GM23338 (cell line): ENCODE measurements around the gene LNX1. TPM values are rescaled to one million over a fixed set of nuclear protein-coding genes. Genes with fewer than 3 reads are reported as not detected.

ENCODE experiments used
- ATAC-seq: fragments of 200-7000 bp; cut with Tn5 transposase; 3 replicates; pipeline ENCODE4 v1.9.1; 2020
- DNase-seq: peaks from one replicate; pipeline ENCODE4 v3.0.0-alpha.2; 2015; ENCODE audit warnings: low spot score
- H2AFZ ChIP-seq: fragments of 200-600 bp; sonication (generic); 2 replicates; pipeline ENCODE4 v1.8.0; 2016; ENCODE audit warnings: antibody characterized with exemption, mild to moderate bottlenecking, moderate library complexity
- H3F3A ChIP-seq: fragments of 200-600 bp; sonication (generic); replicated peaks from 2 replicates; pipeline ENCODE4 v1.8.0; 2017; ENCODE audit warnings: antibody characterized with exemption, mixed run types, low read depth
- H3K27ac ChIP-seq: fragments of 200-600 bp; sonication (generic); 2 replicates; pipeline ENCODE4 v1.6.1; 2016; ENCODE audit warnings: low read depth
- H3K27me3 ChIP-seq: fragments of 200-600 bp; sonication (generic); 2 replicates; pipeline ENCODE4 v1.8.0; 2016; ENCODE audit warnings: mild to moderate bottlenecking, mixed run types, moderate library complexity; ENCODE audit not compliant: insufficient read depth
- H3K36me3 ChIP-seq: fragments of 200-600 bp; sonication (generic); 2 replicates; pipeline ENCODE4 v1.8.0; 2016; ENCODE audit warnings: mild to moderate bottlenecking; ENCODE audit not compliant: insufficient read depth
- H3K4me1 ChIP-seq: fragments of 200-600 bp; sonication (generic); 2 replicates; pipeline ENCODE4 v1.8.0; 2016; ENCODE audit warnings: mild to moderate bottlenecking, moderate library complexity; ENCODE audit not compliant: insufficient read depth
- H3K4me2 ChIP-seq: fragments of 200-600 bp; sonication (generic); 2 replicates; pipeline ENCODE4 v1.7.1; 2017; ENCODE audit warnings: mixed run types
- H3K4me3 ChIP-seq: fragments of 200-600 bp; sonication (generic); 2 replicates; pipeline ENCODE4 v1.6.1; 2016; ENCODE audit warnings: mixed run types
- H3K79me2 ChIP-seq: fragments of 200-600 bp; sonication (generic); replicated peaks from 2 replicates; pipeline ENCODE4 v1.8.0; 2017; ENCODE audit warnings: mild to moderate bottlenecking; ENCODE audit not compliant: insufficient read depth
- H3K9me2 ChIP-seq: fragments of 200-600 bp; sonication (generic); 2 replicates; pipeline ENCODE4 v1.8.0; 2017; ENCODE audit not compliant: insufficient read depth
- H4K20me1 ChIP-seq: fragments of 200-600 bp; sonication (generic); replicated peaks from 2 replicates; pipeline ENCODE4 v1.8.0; 2017; ENCODE audit warnings: mild to moderate bottlenecking; ENCODE audit not compliant: insufficient read depth
- H3K27ac Mint-ChIP-seq: 2 replicates; pipeline ENCODE4 v1.8.0; 2020; ENCODE audit warnings: inconsistent platforms, mild to moderate bottlenecking, moderate library complexity, mixed read lengths
- H3K27me3 Mint-ChIP-seq: 3 replicates; pipeline ENCODE4 v1.8.0; 2022; ENCODE audit warnings: low read depth, mild to moderate bottlenecking, moderate library complexity, mixed read lengths, inconsistent platforms; ENCODE audit not compliant: insufficient read depth, poor library complexity
- H3K36me3 Mint-ChIP-seq: 3 replicates; pipeline ENCODE4 v1.8.0; 2021; ENCODE audit warnings: low read depth, mild to moderate bottlenecking, inconsistent platforms, moderate library complexity, mixed read lengths
- H3K4me1 Mint-ChIP-seq: 3 replicates; pipeline ENCODE4 v1.8.0; 2020; ENCODE audit warnings: mild to moderate bottlenecking, inconsistent platforms, mixed read lengths
- H3K4me3 Mint-ChIP-seq: 3 replicates; pipeline ENCODE4 v1.8.0; 2021; ENCODE audit warnings: moderate library complexity, mild to moderate bottlenecking, inconsistent platforms, mixed read lengths
- H3K9me3 Mint-ChIP-seq: 3 replicates; pipeline ENCODE4 v1.8.0; 2020; ENCODE audit warnings: moderate library complexity, mild to moderate bottlenecking, inconsistent platforms, mixed read lengths
- ETS1 ChIP-seq: IDR thresholded peaks from 2 replicates; pipeline ENCODE4 v1.6.1; 2016; ENCODE audit warnings: antibody characterized with exemption
- POLR2AphosphoS5 ChIP-seq: IDR thresholded peaks from 2 replicates; pipeline ENCODE4 v1.6.1; 2016; ENCODE audit warnings: antibody characterized with exemption, low read depth
- REST ChIP-seq: IDR thresholded peaks from one replicate; pipeline ENCODE4 v1.6.1; 2018; ENCODE audit warnings: antibody characterized with exemption; ENCODE audit not compliant: unreplicated experiment
- ZNF114 ChIP-seq: fragments of 250-450 bp; sonication (Bioruptor Pico); IDR thresholded peaks from 2 replicates; pipeline ENCODE4 v1.5.0; 2020; ENCODE audit warnings: mild to moderate bottlenecking, moderate library complexity
- ZNF331 ChIP-seq: fragments of 250-450 bp; sonication (Bioruptor Pico); IDR thresholded peaks from 2 replicates; pipeline ENCODE4 v1.5.0; 2020; ENCODE audit warnings: low read depth, mild to moderate bottlenecking, moderate library complexity
- ZNF462 ChIP-seq: fragments of 250-450 bp; sonication (Bioruptor Pico); IDR thresholded peaks from 2 replicates; pipeline ENCODE4 v1.5.0; 2020; ENCODE audit warnings: mild to moderate bottlenecking, moderate library complexity
- polyA plus RNA-seq: library from polyadenylated mRNA; unstranded; fragments of >200 nt; fragmentation: Nextera tagmentation; extraction: Ambion mirVana; gene quantifications from 2 replicates; pipeline ENCODE4 v1.2.1, GENCODE V29; 2016
- total RNA-seq: library from RNA; depleted of rRNA; stranded (reverse); fragments of >200 nt; shearing (Covaris generic); gene quantifications from 2 replicates; pipeline ENCODE4 v1.2.3, GENCODE V29; 2014

The LNX1 gene
- total and polyA plus RNA-seq, 2 experiments from 2014 or later = 5.4 to 6.4 TPM

GRCh38 chr4:53431052-53431451, 160.2 kb downstream of the LNX1 start:
- no peak overlapping the region for H2AFZ ChIP-seq
- H3K36me3 Mint-ChIP-seq = peaks cover 40% of the 10 kb centered on the region
- H3K27me3 ChIP-seq = no peaks in the 10 kb centered on the region
- no peaks in the 10 kb centered on the region for H3F3A ChIP-seq
- H3K9me2 ChIP-seq = no peaks in the 10 kb centered on the region
- H3K79me2 ChIP-seq = peaks cover 6% of the 10 kb centered on the region; the same call in 1 of the 2 replicates
- peaks cover 4% of the 10 kb centered on the region; the same call in 1 of the 2 replicates for H3K36me3 ChIP-seq
- no peaks in the 10 kb centered on the region for H3K4me1 Mint-ChIP-seq
- no peak overlapping the region for H3K4me2 ChIP-seq
- no peaks in the 10 kb centered on the region for H3K4me1 ChIP-seq
- H3K27ac ChIP-seq = no peak overlapping the region
- peaks cover 14% of the 10 kb centered on the region for H4K20me1 ChIP-seq
- no peak for TF ChIP-seq ZNF331 (CRISPR knock-in tag)
- TF ChIP-seq POLR2AphosphoS5 = no peak
- TF ChIP-seq ETS1 = no peak
- TF ChIP-seq ZNF114 = no peak
- no peak for TF ChIP-seq ZNF462 (CRISPR knock-in tag)
- no peak for TF ChIP-seq REST
- no peaks in the 10 kb centered on the region for H3K27me3 Mint-ChIP-seq
- H3K27ac Mint-ChIP-seq = no peak overlapping the region
- no peak for DNase-seq
- H3K4me3 Mint-ChIP-seq = no peak overlapping the region
- H3K9me3 Mint-ChIP-seq = no peaks in the 10 kb centered on the region
- H3K4me3 ChIP-seq = no peak overlapping the region
- no peak for ATAC-seq
